ENCODE data around the gene PTPRN2. TPM values are rescaled to one million over a fixed set of nuclear protein-coding genes. Genes with fewer than 3 reads are reported as not detected.

PTPRN2 gene
- total RNA-seq, 3 donors from 2014 or later: 0.43 to 0.66 (median 0.63) TPM

DNA sequence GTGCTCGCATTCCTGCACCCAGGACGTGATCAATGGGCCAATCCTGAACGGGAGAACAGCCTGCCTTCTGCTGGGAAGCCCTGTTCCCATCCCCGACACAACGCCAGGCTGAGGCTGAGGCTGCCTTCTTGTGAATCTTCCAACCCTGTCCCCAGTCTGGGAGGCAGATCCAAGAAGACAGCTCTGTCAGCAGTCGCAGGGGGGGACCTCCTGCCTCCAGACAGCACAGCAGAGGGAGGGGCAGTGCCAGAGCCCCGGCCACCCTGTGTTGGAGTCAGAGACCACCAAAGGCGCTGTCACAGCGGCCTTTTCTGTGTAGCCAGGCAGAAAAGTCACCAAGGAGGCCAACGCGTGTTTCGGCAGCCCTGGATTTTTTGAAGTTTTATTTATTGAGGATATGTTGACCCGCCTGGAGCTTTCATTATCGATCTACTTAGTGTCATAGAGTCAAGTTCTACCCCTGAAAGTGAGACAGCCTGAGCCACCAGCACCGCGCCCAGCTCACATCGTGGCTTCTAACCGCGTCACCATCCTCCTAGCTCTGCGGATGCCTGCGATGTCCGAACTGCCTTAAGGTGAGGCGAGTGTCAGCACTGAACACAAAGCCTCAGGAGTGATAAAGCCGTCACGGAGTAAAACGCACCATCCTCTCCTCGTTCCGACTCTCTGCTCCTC, 86.1 kb downstream of the PTPRN2 start:
- peaks cover 5% of the 10 kb centered on the region for H3K9me3 Mint-ChIP-seq
- DNase-seq: no peak
- no peak overlapping the region for H3K4me3 Mint-ChIP-seq
- no peaks in the 10 kb centered on the region for H3K4me1 Mint-ChIP-seq (ENCODE audit: low read depth)
- ATAC-seq: no peak
- H3K27me3 Mint-ChIP-seq (ENCODE audit: low read depth): peaks cover 19% of the 10 kb centered on the region
- no peaks in the 10 kb centered on the region for H3K36me3 Mint-ChIP-seq (ENCODE audit: insufficient read depth)

DNA sequence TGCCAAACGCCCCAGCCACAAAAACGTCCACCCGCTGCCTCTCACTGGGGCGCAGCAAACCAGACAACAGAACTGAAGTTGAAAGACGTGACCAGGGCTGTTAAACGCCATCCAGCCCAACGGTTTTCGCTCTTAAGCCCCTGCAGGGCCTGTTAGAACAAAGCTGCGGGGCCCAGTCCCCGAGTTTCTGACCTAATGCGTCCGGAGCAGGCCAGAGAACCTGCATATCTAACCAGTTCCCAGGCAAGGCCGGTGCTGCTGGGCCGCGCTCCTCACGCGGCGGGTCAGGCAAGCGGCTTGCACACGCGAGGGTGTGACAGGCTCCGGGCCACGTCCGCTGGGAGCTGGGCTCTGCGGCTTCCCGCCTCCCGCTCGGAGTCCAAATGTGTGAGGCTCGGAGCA, 87.0 kb downstream of the PTPRN2 start:
- no peak overlapping the region for H3K4me3 Mint-ChIP-seq
- H3K4me1 Mint-ChIP-seq (ENCODE audit: low read depth): peaks cover under 1% of the 10 kb centered on the region
- ATAC-seq (no peak), DNase-seq (no peak)
- no peaks in the 10 kb centered on the region for H3K36me3 Mint-ChIP-seq (ENCODE audit: insufficient read depth)
- peaks cover 20% of the 10 kb centered on the region for H3K27me3 Mint-ChIP-seq (ENCODE audit: low read depth)
- H3K9me3 Mint-ChIP-seq: peaks cover under 1% of the 10 kb centered on the region

GRCh38 chr7:158499082-158499455, 88.6 kb downstream of the PTPRN2 start:
- Mint-ChIP-seq H3K4me1 (ENCODE audit: low read depth) (peaks cover 2% of the 10 kb centered on the region), H3K36me3 (ENCODE audit: insufficient read depth) (no peaks in the 10 kb centered on the region), H3K9me3 (no peaks in the 10 kb centered on the region), H3K27me3 (ENCODE audit: low read depth) (peaks cover 21% of the 10 kb centered on the region), H3K4me3 (no peak overlapping the region)
- no peak for DNase-seq
- no peak for ATAC-seq

DNA sequence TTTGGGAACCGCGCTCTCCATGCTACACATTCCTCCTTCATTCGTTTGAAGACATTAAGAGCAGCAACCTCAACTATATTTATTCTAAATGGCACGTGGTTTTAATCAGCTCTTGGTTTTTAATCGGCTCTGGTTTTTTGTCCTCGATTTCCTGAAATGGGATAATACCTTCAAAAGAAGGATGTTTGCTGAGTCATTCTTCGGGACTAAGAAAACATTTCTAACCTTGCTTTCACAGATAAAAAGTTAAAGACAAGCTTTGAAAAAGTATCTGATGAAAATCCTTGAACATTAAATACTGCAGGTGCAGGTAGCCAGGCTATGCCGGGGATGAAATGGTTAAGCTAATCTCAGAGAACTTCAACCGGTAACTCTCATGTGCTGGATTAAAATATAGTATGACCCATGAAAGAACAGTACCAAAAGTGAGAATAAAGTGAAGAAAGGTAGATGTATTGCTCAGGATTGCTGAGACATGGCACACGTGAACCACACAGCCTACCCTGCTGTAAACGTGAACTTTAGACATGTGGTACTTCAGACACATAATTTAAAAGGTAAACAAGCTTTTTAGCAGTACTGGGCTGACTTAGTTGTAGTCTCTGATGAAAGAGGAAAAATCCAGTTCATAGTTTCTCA, 89.1 kb downstream of the PTPRN2 start:
- H3K9me3 Mint-ChIP-seq: no peaks in the 10 kb centered on the region
- no peak overlapping the region for H3K4me3 Mint-ChIP-seq
- ATAC-seq (no peak), DNase-seq (no peak)
- no peaks in the 10 kb centered on the region for H3K36me3 Mint-ChIP-seq (ENCODE audit: insufficient read depth)
- peaks cover 2% of the 10 kb centered on the region for H3K4me1 Mint-ChIP-seq (ENCODE audit: low read depth)
- peaks cover 21% of the 10 kb centered on the region for H3K27me3 Mint-ChIP-seq (ENCODE audit: low read depth)

GRCh38 chr7:158497627-158498026, 90.0 kb downstream of the PTPRN2 start:
- Mint-ChIP-seq H3K36me3 (ENCODE audit: insufficient read depth) (no peaks in the 10 kb centered on the region), H3K4me3 (no peak overlapping the region), H3K27me3 (ENCODE audit: low read depth) (peaks cover 15% of the 10 kb centered on the region), H3K9me3 (no peaks in the 10 kb centered on the region), H3K4me1 (ENCODE audit: low read depth) (peaks cover 2% of the 10 kb centered on the region)
- DNase-seq (no peak), ATAC-seq (no peak)

DNA sequence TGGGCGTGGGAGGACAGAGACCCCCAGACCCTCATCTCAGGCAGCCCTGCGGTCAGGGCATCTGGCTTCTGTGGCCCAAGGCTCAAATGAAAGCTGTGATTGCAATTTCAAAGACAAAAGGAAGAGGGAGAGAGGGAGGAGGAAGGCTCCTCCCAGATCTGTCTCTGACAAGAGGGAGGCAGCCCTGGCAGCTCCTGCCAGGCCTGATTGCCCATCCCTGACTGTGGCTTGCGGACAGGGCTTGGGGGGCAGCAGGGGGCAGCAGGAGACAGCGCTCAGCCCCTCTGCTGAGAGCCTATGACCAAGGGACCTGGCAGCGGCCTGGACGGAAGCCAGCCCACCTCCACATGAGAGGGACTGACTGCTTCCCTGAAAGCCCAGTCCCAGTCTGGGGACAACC, 91.8 kb downstream of the PTPRN2 start:
- no peak for DNase-seq
- ATAC-seq: peak in 1 of 2 donors; percentile 62
- no peaks in the 10 kb centered on the region for H3K9me3 Mint-ChIP-seq
- H3K4me1 Mint-ChIP-seq (ENCODE audit: low read depth): peaks cover 2% of the 10 kb centered on the region
- H3K4me3 Mint-ChIP-seq: no peak overlapping the region
- H3K27me3 Mint-ChIP-seq (ENCODE audit: low read depth): peaks cover 14% of the 10 kb centered on the region
- H3K36me3 Mint-ChIP-seq (ENCODE audit: insufficient read depth): no peaks in the 10 kb centered on the region

DNA sequence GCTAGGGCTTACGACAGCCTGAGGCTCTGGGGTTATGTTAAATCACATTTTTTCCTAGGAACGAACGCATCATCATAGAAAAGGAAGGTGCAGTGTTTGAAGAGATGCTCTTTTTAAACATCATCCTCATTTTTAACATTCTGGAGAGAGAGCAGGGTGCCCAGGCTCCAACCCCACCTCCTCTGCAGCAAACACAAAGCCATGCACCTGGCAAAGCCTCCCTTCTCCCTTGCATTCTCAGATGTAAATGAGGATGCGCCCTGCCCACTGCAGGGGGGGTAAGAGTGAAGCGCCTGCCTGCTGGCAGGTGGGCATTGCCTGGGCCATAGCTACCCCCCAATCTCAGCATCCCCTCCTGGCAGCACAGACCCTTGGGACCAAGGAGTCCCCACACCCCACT, 92.4 kb downstream of the PTPRN2 start:
- DNase-seq: no peak
- peaks cover 14% of the 10 kb centered on the region for H3K27me3 Mint-ChIP-seq (ENCODE audit: low read depth)
- no peaks in the 10 kb centered on the region for H3K36me3 Mint-ChIP-seq (ENCODE audit: insufficient read depth)
- H3K9me3 Mint-ChIP-seq: no peaks in the 10 kb centered on the region
- peaks cover 2% of the 10 kb centered on the region for H3K4me1 Mint-ChIP-seq (ENCODE audit: low read depth)
- no peak for ATAC-seq
- H3K4me3 Mint-ChIP-seq: no peak overlapping the region

GRCh38 chr7:158494643-158495042, 93.0 kb downstream of the PTPRN2 start:
- Mint-ChIP-seq H3K4me3 (no peak overlapping the region), H3K36me3 (ENCODE audit: insufficient read depth) (no peaks in the 10 kb centered on the region), H3K4me1 (ENCODE audit: low read depth) (peaks cover 2% of the 10 kb centered on the region)

DNA sequence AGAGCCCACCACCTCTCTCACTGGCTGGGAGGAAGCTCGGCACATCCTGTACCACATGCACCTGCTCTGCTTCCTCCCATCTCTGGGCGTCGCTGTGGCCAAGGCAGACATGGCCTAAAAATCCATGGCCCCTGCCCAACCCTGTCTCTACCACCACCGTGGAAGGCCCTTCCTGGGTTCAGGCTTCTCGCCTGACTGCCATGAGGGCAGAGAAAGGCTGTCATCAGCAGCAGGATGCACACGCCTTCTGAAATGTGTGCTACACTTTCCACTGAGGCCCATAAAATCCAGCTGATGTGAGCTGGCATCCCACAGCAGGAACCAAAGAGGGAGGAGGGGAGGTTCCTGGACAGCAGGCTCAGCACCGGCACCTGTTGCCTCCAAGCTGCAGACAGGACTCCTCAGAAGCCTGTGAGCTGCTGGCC, 93.4 kb downstream of the PTPRN2 start:
- Mint-ChIP-seq H3K27me3 (ENCODE audit: low read depth) (peaks cover 14% of the 10 kb centered on the region), H3K4me1 (ENCODE audit: low read depth) (peaks cover 2% of the 10 kb centered on the region), H3K9me3 (no peaks in the 10 kb centered on the region), H3K4me3 (no peak overlapping the region), H3K36me3 (ENCODE audit: insufficient read depth) (no peaks in the 10 kb centered on the region)
- no peak for DNase-seq
- peak in 1 of 2 donors; percentile 41 for ATAC-seq

More at GRCh38 chr7:158494643-158495042, 93.0 kb downstream of the PTPRN2 start:
- Mint-ChIP-seq H3K27me3 (ENCODE audit: low read depth) (peaks cover 14% of the 10 kb centered on the region), H3K9me3 (no peaks in the 10 kb centered on the region)
- ATAC-seq (no peak), DNase-seq (no peak)

DNA sequence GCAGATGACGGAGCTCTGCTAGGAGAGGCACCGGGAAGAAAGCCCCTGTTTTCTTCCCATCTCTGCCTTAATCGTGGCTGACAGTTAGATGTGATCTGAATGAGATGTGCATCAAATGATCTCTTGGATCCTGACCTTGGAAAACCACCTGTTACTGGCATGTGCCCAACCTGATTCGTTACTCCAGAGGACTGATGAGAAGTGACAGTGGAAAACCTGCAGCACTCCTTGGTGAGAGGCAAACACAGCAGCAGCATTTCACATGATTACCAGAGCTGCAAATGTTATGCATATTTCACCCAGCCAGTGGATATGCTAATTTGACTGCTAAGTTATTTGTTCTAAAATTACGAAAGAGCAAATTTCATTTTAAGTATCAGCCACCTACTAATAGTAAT, 95.3 kb downstream of the PTPRN2 start:
- H3K4me3 Mint-ChIP-seq: no peak overlapping the region

GRCh38 chr7:158491094-158491493, 96.5 kb downstream of the PTPRN2 start:
- Mint-ChIP-seq H3K27me3 (ENCODE audit: low read depth) (peaks cover 7% of the 10 kb centered on the region), H3K4me3 (no peak overlapping the region), H3K36me3 (ENCODE audit: insufficient read depth) (no peaks in the 10 kb centered on the region), H3K4me1 (ENCODE audit: low read depth) (peaks cover 2% of the 10 kb centered on the region), H3K9me3 (no peaks in the 10 kb centered on the region)
- ATAC-seq (no peak), DNase-seq (no peak)

More for the DNA sequence above, 95.3 kb downstream of the PTPRN2 start:
- H3K36me3 Mint-ChIP-seq (ENCODE audit: insufficient read depth): no peaks in the 10 kb centered on the region
- H3K9me3 Mint-ChIP-seq: no peaks in the 10 kb centered on the region
- DNase-seq (no peak), ATAC-seq (no peak)
- peaks cover 2% of the 10 kb centered on the region for H3K4me1 Mint-ChIP-seq (ENCODE audit: low read depth)
- peaks cover 9% of the 10 kb centered on the region for H3K27me3 Mint-ChIP-seq (ENCODE audit: low read depth)

DNA sequence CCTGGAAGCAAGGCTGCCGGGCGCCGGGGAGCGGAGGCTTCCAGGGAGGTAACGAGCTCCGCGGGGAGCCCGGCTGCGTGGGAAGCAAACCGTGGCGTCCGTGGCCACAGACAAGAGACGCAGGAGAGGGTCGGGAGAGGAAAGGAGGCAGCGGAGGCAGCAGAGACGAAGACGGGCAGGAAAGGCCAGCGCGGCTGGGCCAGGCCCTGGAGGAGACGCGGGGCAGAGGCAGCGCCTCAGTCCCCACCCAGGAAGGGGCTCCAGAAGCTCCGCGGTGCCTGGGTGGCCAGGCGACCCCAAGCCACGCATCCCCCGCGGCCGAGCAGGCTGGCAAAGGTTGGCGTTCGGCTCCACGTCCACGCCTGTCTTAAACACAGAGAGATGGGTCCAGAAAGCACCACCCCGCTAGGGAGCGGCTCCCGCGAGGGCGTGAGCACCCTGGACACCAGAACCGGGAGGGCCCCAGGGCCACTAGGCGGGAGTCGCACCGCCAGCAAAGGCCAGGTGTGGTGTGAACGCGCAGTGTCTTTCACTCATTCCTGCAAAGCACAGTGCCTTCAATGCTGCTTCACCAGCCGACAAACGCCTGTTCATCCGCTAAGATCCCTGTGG, 97.3 kb downstream of the PTPRN2 start:
- Mint-ChIP-seq H3K27me3 (ENCODE audit: low read depth) (peaks cover 5% of the 10 kb centered on the region), H3K36me3 (ENCODE audit: insufficient read depth) (no peaks in the 10 kb centered on the region), H3K4me3 (no peak overlapping the region), H3K4me1 (ENCODE audit: low read depth) (no peaks in the 10 kb centered on the region), H3K9me3 (no peaks in the 10 kb centered on the region)
- ATAC-seq (no peak), DNase-seq (no peak)

DNA sequence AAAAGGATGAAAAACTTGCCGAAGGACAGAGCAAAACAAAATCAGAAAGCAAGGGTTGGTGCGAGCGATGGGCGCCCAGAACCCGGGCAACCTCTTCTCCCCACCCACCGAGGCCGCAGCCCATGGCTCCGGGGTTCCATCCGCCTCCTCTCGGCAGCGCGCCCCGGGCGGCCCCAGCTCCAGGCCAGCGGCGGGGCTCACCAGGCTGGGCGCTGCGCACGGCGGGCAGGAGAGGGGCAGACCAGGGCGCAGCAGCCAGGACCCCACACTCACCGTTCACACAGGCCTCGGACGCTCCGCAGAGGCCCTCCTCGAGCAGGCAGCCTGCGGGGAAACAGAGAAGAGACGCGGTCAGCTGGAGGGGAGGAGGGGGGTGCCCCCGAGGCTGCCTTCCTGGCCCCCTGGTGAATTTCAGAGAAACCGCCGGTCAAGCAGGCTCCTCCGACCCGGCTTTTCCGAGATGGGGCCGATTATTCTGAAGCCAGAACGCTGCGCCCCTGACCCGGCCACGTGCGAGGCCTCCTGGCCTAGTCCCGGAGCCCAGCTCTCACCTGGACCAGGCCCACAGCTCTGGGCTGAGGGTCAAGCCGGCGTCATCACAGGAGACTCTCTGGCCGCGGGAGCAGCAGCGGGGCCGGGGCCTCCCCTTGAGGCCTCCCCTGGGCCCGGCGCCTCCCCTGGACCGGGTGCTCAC, 98.0 kb downstream of the PTPRN2 start:
- Mint-ChIP-seq H3K4me3 (no peak overlapping the region), H3K4me1 (ENCODE audit: low read depth) (no peaks in the 10 kb centered on the region), H3K36me3 (ENCODE audit: insufficient read depth) (no peaks in the 10 kb centered on the region), H3K27me3 (ENCODE audit: low read depth) (no peaks in the 10 kb centered on the region), H3K9me3 (no peaks in the 10 kb centered on the region)
- DNase-seq (no peak), ATAC-seq (no peak)

DNA sequence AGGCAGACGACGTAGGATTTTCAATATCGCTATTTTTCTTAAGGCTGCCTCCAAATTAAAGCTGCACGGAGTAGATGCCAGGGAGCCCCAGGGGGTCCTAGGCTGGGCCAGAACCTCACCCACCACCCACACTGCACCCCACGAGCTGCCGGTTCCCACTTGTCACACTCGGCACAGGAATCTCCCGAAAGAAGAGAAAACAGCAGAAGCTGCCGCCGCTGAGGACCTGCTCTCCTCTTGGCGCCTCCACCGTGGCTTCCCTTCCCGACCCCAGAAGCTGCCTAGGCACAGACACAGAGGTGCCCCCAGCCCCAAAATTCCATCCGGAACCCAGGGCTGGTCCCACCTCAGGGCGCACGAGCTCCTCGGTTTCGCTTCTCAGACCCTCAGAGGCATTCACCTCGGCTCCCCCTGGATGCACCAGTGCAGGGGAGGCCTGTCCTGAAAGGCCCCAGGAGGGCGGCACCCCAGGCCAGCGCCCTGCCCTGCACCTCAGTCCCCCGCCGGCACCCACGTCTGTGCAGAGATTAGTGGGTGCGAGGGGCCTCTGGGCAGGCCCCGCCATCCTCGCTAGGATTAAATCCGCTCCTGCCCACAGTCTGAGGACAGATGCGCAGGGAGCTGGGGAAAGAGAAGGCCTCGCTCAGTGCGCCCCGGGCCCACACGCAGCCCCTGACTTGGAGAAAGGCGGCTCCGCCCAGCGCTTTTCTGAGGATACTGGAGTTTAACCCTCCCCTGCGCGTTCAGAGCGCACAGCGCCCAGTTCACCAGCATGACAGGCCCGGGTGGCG, 99.2 kb downstream of the PTPRN2 start:
- no peaks in the 10 kb centered on the region for H3K9me3 Mint-ChIP-seq
- no peak overlapping the region for H3K4me3 Mint-ChIP-seq
- no peaks in the 10 kb centered on the region for H3K27me3 Mint-ChIP-seq (ENCODE audit: low read depth)
- H3K36me3 Mint-ChIP-seq (ENCODE audit: insufficient read depth): no peaks in the 10 kb centered on the region
- no peaks in the 10 kb centered on the region for H3K4me1 Mint-ChIP-seq (ENCODE audit: low read depth)
- no peak for ATAC-seq
- DNase-seq: no peak

Data from activated T-cell treated with anti-CD3 and anti-CD28 coated beads, Interleukin-2, amount 50 U/mL, for 4 hours (primary cell).